Retinal pigment epithelial cell (primary cell): Measurements from ENCODE around the gene MYBPC2.

ENCODE experiments used
- DNase-seq: peaks from one replicate; pipeline ENCODE4 v3.0.0-alpha.2; 2010; ENCODE audit warnings: low read depth
- H3K4me3 ChIP-seq: 2 replicates; pipeline ENCODE4 v1.5.1; 2011; ENCODE audit warnings: mild to moderate bottlenecking, low read length, control low read depth, moderate library complexity
- TF ChIP-seq, protein P1 (sequence below): conservative IDR thresholded peaks from 2 replicates; pipeline ENCODE4 v1.5.1; 2011; ENCODE audit warnings: low read depth, low read length, control low read depth, inconsistent platforms

The MYBPC2 gene

GRCh38 chr19:50417111-50418081, 15.3 kb upstream of the MYBPC2 start:
- no peak for DNase-seq
- TF ChIP-seq, protein P1, sequence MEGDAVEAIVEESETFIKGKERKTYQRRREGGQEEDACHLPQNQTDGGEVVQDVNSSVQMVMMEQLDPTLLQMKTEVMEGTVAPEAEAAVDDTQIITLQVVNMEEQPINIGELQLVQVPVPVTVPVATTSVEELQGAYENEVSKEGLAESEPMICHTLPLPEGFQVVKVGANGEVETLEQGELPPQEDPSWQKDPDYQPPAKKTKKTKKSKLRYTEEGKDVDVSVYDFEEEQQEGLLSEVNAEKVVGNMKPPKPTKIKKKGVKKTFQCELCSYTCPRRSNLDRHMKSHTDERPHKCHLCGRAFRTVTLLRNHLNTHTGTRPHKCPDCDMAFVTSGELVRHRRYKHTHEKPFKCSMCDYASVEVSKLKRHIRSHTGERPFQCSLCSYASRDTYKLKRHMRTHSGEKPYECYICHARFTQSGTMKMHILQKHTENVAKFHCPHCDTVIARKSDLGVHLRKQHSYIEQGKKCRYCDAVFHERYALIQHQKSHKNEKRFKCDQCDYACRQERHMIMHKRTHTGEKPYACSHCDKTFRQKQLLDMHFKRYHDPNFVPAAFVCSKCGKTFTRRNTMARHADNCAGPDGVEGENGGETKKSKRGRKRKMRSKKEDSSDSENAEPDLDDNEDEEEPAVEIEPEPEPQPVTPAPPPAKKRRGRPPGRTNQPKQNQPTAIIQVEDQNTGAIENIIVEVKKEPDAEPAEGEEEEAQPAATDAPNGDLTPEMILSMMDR = no peak
- H3K4me3 ChIP-seq = no peak overlapping the region

DNA sequence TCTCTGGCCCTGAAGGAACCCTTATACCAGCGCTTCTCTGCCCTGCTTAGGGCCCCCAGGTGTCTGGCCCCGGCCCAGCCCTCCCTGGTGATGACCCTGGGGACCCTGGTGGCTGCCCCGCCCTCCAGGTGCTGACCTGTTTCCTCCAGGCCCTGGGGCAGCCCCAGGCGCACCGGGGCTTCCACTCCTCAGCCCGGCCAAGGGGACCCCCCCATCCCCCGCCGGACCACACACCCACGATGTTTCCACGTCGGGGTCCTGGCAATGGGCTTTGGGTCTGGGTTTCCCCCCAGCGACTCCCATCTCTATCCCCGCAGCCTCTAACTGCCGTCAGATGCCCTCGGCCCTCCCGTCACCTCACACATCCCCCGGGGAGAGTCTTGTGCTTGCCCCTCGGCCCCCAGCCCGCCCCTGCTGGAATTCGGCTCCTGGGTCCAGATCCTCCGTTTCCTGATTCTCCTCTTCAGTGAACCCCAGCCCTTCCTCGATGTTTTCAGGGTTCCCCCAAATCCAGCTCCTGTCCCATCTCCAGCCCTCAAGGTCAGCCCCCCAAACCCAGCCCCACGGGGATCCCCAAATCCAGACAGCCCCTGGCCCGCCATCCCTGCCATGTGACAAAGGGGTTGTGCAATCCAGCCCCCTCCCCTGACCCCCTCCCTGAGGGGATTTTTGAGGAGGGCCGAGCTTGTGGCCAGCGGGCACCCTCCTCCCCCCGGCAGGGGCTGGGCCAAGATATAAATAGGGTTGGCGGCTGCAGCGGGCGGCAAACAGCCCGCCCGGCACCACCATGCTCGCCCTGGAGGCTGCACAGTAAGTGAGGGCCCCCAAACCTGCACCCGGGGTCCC, 14.3 kb upstream of the MYBPC2 start, which contains the start of gene SPIB:
Gene SPIB (plus strand): TSS at position 763 of the 846 bp plus-strand sequence. CDS start 25 bp downstream, at position 788.
- no peak for DNase-seq
- H3K4me3 ChIP-seq = no peak within 1 kb of the TSS
- TF ChIP-seq, protein P1 = no peak

DNA sequence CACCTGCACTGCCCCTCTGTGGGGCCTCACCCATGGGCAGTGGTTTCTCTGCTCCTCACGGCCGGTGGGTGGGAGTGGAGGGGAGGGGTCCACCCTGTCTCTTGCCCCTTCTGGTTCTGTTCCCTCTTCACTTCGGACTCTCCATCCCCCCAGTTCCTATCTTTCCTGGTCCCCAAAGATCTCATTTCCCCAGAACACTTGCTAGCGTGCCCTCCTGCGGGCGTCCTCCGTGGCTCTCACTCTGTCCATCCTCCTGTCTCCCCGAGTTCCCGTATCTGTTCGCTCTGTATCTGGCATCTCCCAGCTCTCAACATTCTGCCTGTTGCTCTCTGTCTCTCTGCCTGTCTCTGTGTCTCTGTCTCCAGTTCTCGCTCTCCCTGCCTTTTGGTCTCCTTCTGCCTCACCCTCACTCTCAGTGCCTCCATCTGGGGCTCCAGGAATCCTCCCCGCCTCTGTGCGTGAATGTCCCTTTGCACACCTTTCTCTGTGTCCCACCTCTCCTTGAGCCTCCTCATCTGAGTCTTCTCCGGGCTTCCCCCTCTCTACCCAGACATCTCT, 13.6 kb upstream of the MYBPC2 start:
- no peak overlapping the region for H3K4me3 ChIP-seq
- TF ChIP-seq, protein P1 = no peak
- no peak for DNase-seq

DNA sequence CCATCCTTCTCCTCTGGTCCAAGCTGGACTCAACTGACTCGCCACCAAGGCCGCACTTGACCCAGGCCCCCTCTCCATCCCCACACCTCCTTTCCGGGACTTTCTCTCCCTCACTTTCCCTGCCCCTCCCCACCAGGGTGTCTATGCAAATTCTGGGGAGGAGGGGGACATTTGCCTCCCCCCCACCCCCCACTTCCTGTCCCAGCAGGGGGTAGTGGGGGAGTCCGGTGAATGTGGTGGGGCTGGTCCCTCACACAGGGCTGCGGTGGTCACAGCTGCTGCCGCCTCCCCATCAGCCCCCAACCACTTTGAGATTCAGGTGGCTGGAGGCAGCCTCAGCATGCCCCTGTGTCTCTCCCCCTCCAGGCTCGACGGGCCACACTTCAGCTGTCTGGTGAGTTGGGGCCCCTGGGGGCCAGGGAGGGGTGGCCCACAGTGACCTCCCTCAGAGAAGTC, 13.1 kb upstream of the MYBPC2 start:
- DNase-seq = no peak
- TF ChIP-seq, protein P1 = no peak
- no peak overlapping the region for H3K4me3 ChIP-seq

- no peak overlapping the region for H3K4me3 ChIP-seq
- no peak for DNase-seq
- TF ChIP-seq, protein P1 = no peak
Observed at GRCh38 chr19:50420127-50420526, 12.6 kb upstream of the MYBPC2 start.

DNA sequence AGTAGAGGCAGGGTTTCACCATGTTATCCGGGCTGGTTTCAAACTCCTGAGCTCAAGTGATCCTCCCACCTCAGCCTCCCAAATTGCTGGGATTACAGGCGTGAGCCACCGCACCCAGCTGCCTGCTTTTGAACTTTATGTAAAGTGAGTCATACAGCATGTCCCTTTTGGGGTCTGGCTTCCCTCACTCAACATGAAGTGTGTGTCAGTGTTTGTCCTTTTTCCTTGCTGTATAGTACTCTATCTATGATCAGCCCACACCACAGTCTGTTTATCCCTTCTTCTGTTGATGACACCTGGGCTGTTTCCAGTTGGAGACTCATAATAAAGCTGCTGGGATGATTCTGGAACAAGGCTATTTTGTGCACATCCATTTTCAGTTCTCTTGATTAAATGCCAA, 11.9 kb upstream of the MYBPC2 start:
- TF ChIP-seq, protein P1 = no peak
- H3K4me3 ChIP-seq = no peak overlapping the region
- DNase-seq = no peak
